SK-N-SH (cell line): Measurements from ENCODE around the gene CLEC19A. TPM values are rescaled to one million over a fixed set of nuclear protein-coding genes. Genes with fewer than 3 reads are reported as not detected.

Experiments
- CTCF ChIA-PET: fragments of 300-600, 350-600 bp; formaldehyde crosslinking; extraction: SDS; loops from one replicate; lab custom pipeline; 2021; lab: Yijun Ruan, JAX
- POLR2A ChIA-PET: fragments of 350-600 bp; sonication (Branson Sonifier 250); formaldehyde crosslinking; extraction: SDS; loops from one replicate; lab custom pipeline; 2020; ENCODE audit warnings: antibody characterized with exemption, inconsistent platforms; lab: Yijun Ruan, JAX
- DNase-seq: peaks from one replicate; pipeline ENCODE4 v3.0.0; 2012
- H2AFZ ChIP-seq: fragments of 200-600 bp; sonication (generic); 2 replicates; pipeline ENCODE4 v1.8.1; 2016; ENCODE audit warnings: antibody characterized with exemption, mild to moderate bottlenecking, low read depth
- H3F3A ChIP-seq: fragments of 200-600 bp; sonication (generic); replicated peaks from 2 replicates; pipeline ENCODE3; 2016; ENCODE audit warnings: antibody characterized with exemption, mild to moderate bottlenecking; ENCODE audit not compliant: insufficient read depth
- H3K27ac ChIP-seq, 2 experiments: fragments of 200-500 bp in 1 of 2; fragments of 200-600 bp in 1 of 2; sonication (Bioruptor generic) in 1 of 2; sonication (generic), shearing (Covaris generic) in 1 of 2; 2 replicates each; pipeline versions ENCODE4 v1.5.1 to v1.6.1; 2014 to 2016; ENCODE audit warnings: low read depth in 2 of 2, inconsistent platforms in 1 of 2, low read length in 1 of 2, mild to moderate bottlenecking in 1 of 2, mixed read lengths in 1 of 2
- H3K27me3 ChIP-seq: fragments of 200-600 bp; sonication (generic), shearing (Covaris generic); 2 replicates; pipeline ENCODE4 v1.6.1; 2016; ENCODE audit warnings: mixed run types; ENCODE audit not compliant: insufficient read depth
- H3K36me3 ChIP-seq, 2 experiments: fragments of 200-500 bp in 1 of 2; fragments of 200-600 bp in 1 of 2; sonication (Bioruptor generic) in 1 of 2; sonication (generic) in 1 of 2; replicated peaks in 1 of 2; 2 replicates each; pipeline versions ENCODE3 to v1.5.1; 2014 to 2016; ENCODE audit warnings: low read length in 1 of 2, mild to moderate bottlenecking in 1 of 2; ENCODE audit not compliant: insufficient read depth in 2 of 2, control insufficient read depth in 1 of 2
- H3K4me1 ChIP-seq, 2 experiments: fragments of 200-500 bp in 1 of 2; fragments of 200-600 bp in 1 of 2; sonication (Bioruptor generic) in 1 of 2; sonication (generic), shearing (Covaris generic) in 1 of 2; 2 replicates each; pipeline versions ENCODE4 v1.5.1 to v1.6.1; 2014 to 2016; ENCODE audit warnings: low read depth in 1 of 2, low read length in 1 of 2, mixed run types in 1 of 2; ENCODE audit not compliant: insufficient read depth in 2 of 2, control insufficient read depth in 1 of 2
- H3K4me2 ChIP-seq: fragments of 200-600 bp; sonication (generic), shearing (Covaris generic); 2 replicates; pipeline ENCODE4 v1.6.1; 2017; ENCODE audit warnings: mixed run types
- H3K4me3 ChIP-seq, 2 experiments: fragments of 200-500 bp in 1 of 2; fragments of 200-600 bp in 1 of 2; sonication (Bioruptor generic) in 1 of 2; sonication (generic), shearing (Covaris generic) in 1 of 2; 2 replicates each; pipeline versions ENCODE4 v1.5.1 to v1.8.1; 2014 to 2016; ENCODE audit warnings: low read depth in 2 of 2, inconsistent platforms in 1 of 2, low read length in 1 of 2, mild to moderate bottlenecking in 1 of 2, mixed read lengths in 1 of 2, moderate library complexity in 1 of 2
- H3K79me2 ChIP-seq: fragments of 200-600 bp; sonication (generic); 2 replicates; pipeline ENCODE4 v1.8.1; 2017; ENCODE audit warnings: mild to moderate bottlenecking; ENCODE audit not compliant: insufficient read depth
- H3K9ac ChIP-seq: fragments of 200-600 bp; sonication (generic); 2 replicates; pipeline ENCODE4 v1.6.1; 2017; ENCODE audit warnings: mixed run types
- H3K9me2 ChIP-seq: fragments of 200-600 bp; sonication (generic); 2 replicates; pipeline ENCODE4 v1.6.1; 2017; ENCODE audit warnings: mixed run types
- H3K9me3 ChIP-seq: fragments of 200-600 bp; sonication (generic); 2 replicates; pipeline ENCODE4 v1.6.1; 2017; ENCODE audit warnings: mixed run types, mild to moderate bottlenecking, moderate library complexity
- H4K20me1 ChIP-seq: fragments of 200-600 bp; sonication (generic); 2 replicates; pipeline ENCODE4 v1.6.1; 2017; ENCODE audit warnings: mild to moderate bottlenecking, mixed run types; ENCODE audit not compliant: insufficient read depth
- EZH2phosphoT487 ChIP-seq: fragments of 200-600 bp; sonication (generic); IDR thresholded peaks from 2 replicates; pipeline ENCODE4 v1.6.1; 2017; ENCODE audit warnings: low read depth, mixed run types, mild to moderate bottlenecking, antibody characterized with exemption, moderate library complexity, borderline replicate concordance
- FOXJ3 ChIP-seq: sonication (generic); formaldehyde crosslinking; IDR thresholded peaks from 2 replicates; pipeline ENCODE4 v1.5.1; 2020; ENCODE audit warnings: mild to moderate bottlenecking, missing genetic modification reagents
- FOXM1 ChIP-seq: IDR thresholded peaks from 2 replicates; pipeline ENCODE4 v1.4.0; 2012; ENCODE audit warnings: low read depth, mild to moderate bottlenecking
- MXI1 ChIP-seq: IDR thresholded peaks from 2 replicates; pipeline ENCODE4 v1.6.1; 2012; ENCODE audit warnings: mild to moderate bottlenecking, low read depth, low read length, improper control_type of control experiment
- RCOR1 ChIP-seq: fragments of 150-350 bp; IDR thresholded peaks from 2 replicates; pipeline ENCODE4 v1.6.1; 2017; ENCODE audit warnings: antibody characterized with exemption, low read length
- SMC3 ChIP-seq: IDR thresholded peaks from 2 replicates; pipeline ENCODE4 v1.6.1; 2012; ENCODE audit warnings: low read depth, low read length, improper control_type of control experiment
- YY1 ChIP-seq: IDR thresholded peaks from 2 replicates; pipeline ENCODE4 v1.4.0; 2012; ENCODE audit warnings: low read depth, mild to moderate bottlenecking
- WGBS: methylation state at CpG from one replicate; pipeline ENCODE4 v1.1.6; 2017; ENCODE audit warnings: low lambda C conversion rate; 5-methylcytosine and 5-hydroxymethylcytosine counted together
- polyA plus RNA-seq, 3 experiments: library from polyadenylated mRNA; depleted of rRNA; stranded (reverse); fragments of >200 nt; gene quantifications; 2 replicates each; pipeline ENCODE4 v1.2.3, GENCODE V29; 2012
- TF ChIP-seq, protein P1 (sequence below): IDR thresholded peaks from 2 replicates; pipeline ENCODE4 v1.6.1; 2012; ENCODE audit warnings: mild to moderate bottlenecking, low read depth, low read length, moderate library complexity
- TF ChIP-seq, protein P2 (sequence below): fragments of 150-350 bp; IDR thresholded peaks from 2 replicates; pipeline ENCODE4 v1.6.1; 2016; ENCODE audit warnings: mild to moderate bottlenecking, low read depth, low read length
- TF ChIP-seq, protein P3 (sequence below): fragments of 150-350 bp; IDR thresholded peaks from 2 replicates; pipeline ENCODE4 v1.6.1; 2017; ENCODE audit warnings: antibody characterized with exemption, low read length, low read depth, borderline replicate concordance

The CLEC19A gene
- polyA plus RNA-seq, 1 of the 3 experiments (the other 2 are of a cell fraction): not detected

DNA sequence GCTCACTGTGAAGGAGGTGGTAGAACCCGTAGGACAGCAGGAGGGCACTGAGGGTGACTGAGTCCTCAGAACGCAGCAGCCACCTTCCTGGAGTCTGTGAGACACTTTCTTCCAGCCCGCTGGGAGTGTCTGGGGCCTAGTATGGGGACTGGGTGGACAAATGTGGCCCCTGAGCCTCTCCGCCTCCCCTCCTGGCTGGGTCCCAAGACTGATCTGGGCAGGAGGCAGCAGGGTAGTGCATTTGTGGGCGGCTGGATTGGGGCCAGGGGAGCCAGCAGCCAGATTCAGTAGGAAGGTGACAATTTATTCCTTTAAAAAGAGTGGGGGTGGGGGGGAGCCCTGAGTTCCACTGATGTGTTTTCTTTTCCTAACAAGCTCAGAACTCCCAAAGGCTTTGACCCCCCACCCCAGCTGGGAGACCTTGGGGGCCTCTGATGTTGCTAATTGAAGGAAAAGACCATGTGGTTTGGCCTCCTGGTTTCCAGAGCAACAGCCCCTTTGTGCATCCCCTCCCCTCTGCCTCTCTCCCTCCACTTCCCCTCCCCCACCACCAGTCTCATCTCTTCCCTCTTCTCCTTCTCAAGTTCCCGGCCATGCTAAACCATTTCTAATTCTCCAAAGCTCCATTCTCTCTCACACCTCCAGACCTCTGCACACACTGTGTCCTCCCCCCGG is 4.4 kb downstream of the CLEC19A start:
- CTCF ChIA-PET: no interaction called here
- POLR2A ChIA-PET: no interaction called here

DNA sequence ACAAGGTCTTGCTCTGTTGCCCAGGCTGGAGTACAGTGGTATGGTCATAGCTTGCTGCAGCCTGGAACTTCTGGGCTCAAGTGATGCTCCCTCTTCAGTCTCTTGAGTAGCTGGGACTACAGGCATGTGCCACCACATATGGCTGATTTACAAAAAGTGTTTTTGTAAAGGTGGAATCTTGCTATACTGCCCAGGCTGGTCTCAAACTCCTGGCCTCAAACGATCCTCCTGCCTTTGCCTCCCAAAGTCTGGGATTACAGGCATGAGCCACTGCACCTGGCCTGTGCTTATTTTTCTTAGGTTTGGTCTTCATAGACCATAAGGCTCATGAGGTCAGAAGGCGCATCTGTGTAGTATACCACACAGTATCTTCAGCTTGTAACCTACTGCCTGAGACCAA is 5.3 kb downstream of the CLEC19A start:
- DNase-seq: no peak
- Histone ChIP-seq H3K36me3 (no peaks in the 10 kb centered on the region), H3K4me1 (peaks cover 0 to 8% of the 10 kb centered on the region in 2 experiments; a peak in 1 of 4 replicates), H3K27me3 (no peaks in the 10 kb centered on the region), H3K4me2 (no peak overlapping the region), H3K9me3 (no peaks in the 10 kb centered on the region), H3K27ac (no peak overlapping the region), H3F3A (no peaks in the 10 kb centered on the region), H2AFZ (no peak overlapping the region), H3K9me2 (no peaks in the 10 kb centered on the region), H3K9ac (no peak overlapping the region), H3K79me2 (no peaks in the 10 kb centered on the region), H4K20me1 (no peaks in the 10 kb centered on the region), H3K4me3 (no peak overlapping the region)
- no peak for TF ChIP-seq RCOR1
- WGBS: 33% methylated on average over 2 of the region's 2 CpGs
- CTCF ChIA-PET: no interaction called here
- POLR2A ChIA-PET: no interaction called here

More for the DNA sequence above, 4.4 kb downstream of the CLEC19A start:
- Histone ChIP-seq H3K27ac (no peak overlapping the region), H3F3A (no peaks in the 10 kb centered on the region), H3K79me2 (no peaks in the 10 kb centered on the region), H3K9me2 (no peaks in the 10 kb centered on the region), H2AFZ (no peak overlapping the region), H3K4me1 (peaks cover 0 to 8% of the 10 kb centered on the region in 2 experiments; a peak in 1 of 4 replicates)
- TF ChIP-seq EZH2phosphoT487 (no peak), SMC3 (no peak), MXI1 (no peak), FOXM1 (no peak), FOXJ3 (CRISPR knock-in tag) (no peak), YY1 (no peak)
- TF ChIP-seq, protein P1, sequence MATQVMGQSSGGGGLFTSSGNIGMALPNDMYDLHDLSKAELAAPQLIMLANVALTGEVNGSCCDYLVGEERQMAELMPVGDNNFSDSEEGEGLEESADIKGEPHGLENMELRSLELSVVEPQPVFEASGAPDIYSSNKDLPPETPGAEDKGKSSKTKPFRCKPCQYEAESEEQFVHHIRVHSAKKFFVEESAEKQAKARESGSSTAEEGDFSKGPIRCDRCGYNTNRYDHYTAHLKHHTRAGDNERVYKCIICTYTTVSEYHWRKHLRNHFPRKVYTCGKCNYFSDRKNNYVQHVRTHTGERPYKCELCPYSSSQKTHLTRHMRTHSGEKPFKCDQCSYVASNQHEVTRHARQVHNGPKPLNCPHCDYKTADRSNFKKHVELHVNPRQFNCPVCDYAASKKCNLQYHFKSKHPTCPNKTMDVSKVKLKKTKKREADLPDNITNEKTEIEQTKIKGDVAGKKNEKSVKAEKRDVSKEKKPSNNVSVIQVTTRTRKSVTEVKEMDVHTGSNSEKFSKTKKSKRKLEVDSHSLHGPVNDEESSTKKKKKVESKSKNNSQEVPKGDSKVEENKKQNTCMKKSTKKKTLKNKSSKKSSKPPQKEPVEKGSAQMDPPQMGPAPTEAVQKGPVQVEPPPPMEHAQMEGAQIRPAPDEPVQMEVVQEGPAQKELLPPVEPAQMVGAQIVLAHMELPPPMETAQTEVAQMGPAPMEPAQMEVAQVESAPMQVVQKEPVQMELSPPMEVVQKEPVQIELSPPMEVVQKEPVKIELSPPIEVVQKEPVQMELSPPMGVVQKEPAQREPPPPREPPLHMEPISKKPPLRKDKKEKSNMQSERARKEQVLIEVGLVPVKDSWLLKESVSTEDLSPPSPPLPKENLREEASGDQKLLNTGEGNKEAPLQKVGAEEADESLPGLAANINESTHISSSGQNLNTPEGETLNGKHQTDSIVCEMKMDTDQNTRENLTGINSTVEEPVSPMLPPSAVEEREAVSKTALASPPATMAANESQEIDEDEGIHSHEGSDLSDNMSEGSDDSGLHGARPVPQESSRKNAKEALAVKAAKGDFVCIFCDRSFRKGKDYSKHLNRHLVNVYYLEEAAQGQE: no peak
- TF ChIP-seq, protein P2, sequence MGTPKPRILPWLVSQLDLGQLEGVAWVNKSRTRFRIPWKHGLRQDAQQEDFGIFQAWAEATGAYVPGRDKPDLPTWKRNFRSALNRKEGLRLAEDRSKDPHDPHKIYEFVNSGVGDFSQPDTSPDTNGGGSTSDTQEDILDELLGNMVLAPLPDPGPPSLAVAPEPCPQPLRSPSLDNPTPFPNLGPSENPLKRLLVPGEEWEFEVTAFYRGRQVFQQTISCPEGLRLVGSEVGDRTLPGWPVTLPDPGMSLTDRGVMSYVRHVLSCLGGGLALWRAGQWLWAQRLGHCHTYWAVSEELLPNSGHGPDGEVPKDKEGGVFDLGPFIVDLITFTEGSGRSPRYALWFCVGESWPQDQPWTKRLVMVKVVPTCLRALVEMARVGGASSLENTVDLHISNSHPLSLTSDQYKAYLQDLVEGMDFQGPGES: no peak
- TF ChIP-seq, protein P3, sequence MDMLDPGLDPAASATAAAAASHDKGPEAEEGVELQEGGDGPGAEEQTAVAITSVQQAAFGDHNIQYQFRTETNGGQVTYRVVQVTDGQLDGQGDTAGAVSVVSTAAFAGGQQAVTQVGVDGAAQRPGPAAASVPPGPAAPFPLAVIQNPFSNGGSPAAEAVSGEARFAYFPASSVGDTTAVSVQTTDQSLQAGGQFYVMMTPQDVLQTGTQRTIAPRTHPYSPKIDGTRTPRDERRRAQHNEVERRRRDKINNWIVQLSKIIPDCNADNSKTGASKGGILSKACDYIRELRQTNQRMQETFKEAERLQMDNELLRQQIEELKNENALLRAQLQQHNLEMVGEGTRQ: no peak
- TF ChIP-seq, all 33 proteins: peak for 0
- H3K4me2 ChIP-seq: no peak overlapping the region
- H3K4me3 ChIP-seq: no peak overlapping the region
- WGBS: 27% methylated on average over 4 of the region's 7 CpGs
- DNase-seq: peak; percentile 16
- no peaks in the 10 kb centered on the region for H3K36me3 ChIP-seq
- no peaks in the 10 kb centered on the region for H3K9me3 ChIP-seq
- no peaks in the 10 kb centered on the region for H4K20me1 ChIP-seq
- H3K27me3 ChIP-seq: no peaks in the 10 kb centered on the region
- no peak overlapping the region for H3K9ac ChIP-seq
